IgD-negative memory B cell (primary cell): Measurements from ENCODE around the gene TMEM41A. TPM values are rescaled to one million over a fixed set of nuclear protein-coding genes. Genes with fewer than 3 reads are reported as not detected.

Experiments
- H3K27ac Mint-ChIP-seq, 3 donors: one replicate each; pipeline ENCODE4 v1.8.0; 2020 to 2022; ENCODE audit warnings: mild to moderate bottlenecking in 3 of 3, mixed read lengths in 3 of 3, moderate library complexity in 1 of 3
- H3K27me3 Mint-ChIP-seq: one replicate; pipeline ENCODE4 v1.8.0; 2021; ENCODE audit warnings: mixed read lengths
- H3K36me3 Mint-ChIP-seq: one replicate; pipeline ENCODE4 v1.8.0; 2020; ENCODE audit warnings: mild to moderate bottlenecking, mixed read lengths
- H3K4me1 Mint-ChIP-seq, 3 donors: one replicate each; pipeline ENCODE4 v1.8.0; 2020 to 2022; ENCODE audit warnings: mixed read lengths in 3 of 3, mild to moderate bottlenecking in 1 of 3
- H3K4me3 Mint-ChIP-seq, 4 donors: one replicate each; pipeline ENCODE4 v1.8.0; 2020 to 2022; ENCODE audit warnings: mild to moderate bottlenecking in 4 of 4, mixed read lengths in 4 of 4, moderate library complexity in 3 of 4
- H3K9me3 Mint-ChIP-seq, 3 donors: one replicate each; pipeline ENCODE4 v1.8.0; 2020 to 2021; ENCODE audit warnings: mixed read lengths in 3 of 3, mild to moderate bottlenecking in 1 of 3
- polyA plus RNA-seq: library from polyadenylated mRNA; unstranded; fragments of 300-500 nt; fragmentation: Illumina TruSeq; gene quantifications from one replicate; pipeline ENCODE4 v1.2.3, GENCODE V29; 2021

Gene TMEM41A
- 19.4 TPM for polyA plus RNA-seq

DNA sequence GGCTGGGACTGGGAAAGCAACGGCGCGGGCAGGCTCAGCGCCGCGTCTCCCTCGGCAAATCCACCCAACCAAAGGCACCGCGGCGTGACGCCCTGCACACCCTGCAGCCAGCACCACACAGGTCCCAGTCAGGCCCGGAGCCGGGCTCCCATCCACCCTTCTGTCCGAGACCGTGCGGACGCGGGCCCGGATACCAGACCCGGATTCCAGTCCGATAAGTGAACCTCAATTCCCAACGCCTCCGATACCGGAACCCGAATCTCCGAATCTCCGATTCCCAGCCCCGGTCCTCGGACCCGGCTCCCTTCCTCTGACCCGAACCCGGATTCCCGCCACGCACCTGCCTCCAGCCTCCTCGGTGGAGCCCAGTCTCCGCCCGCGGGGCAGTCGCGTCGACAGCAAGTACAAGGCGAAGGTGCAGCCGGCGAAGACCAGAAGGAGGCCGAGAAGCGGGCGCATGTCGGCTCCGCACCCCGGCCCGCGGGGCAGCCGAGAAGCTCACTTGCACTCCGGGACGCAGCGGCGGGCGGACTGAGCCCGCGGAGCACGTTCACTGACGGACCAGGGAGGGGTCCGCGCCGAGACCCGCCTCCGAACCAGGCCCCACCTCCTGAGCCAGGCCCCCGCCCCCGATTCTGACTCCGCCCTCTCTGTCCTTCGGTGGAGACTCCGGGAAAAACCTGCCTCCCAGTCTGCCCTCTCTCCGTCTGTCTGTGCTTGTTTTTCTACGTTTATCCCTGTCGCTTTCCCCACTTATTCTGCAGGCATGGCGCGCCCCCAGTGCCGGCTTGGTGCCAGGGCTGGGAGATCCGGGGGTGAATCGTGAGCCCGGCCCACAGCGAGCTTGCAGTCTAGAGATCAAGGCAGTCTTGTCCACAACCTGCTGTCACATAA, at the start of gene TMEM41A:
TSS of gene TMEM41A (minus strand) at position 533 of the 894 bp plus-strand sequence. CDS start at position 459, 74 bp downstream.
- Mint-ChIP-seq H3K4me3 (peak within 1 kb of the TSS; percentile 91 to 98 (median 94)), H3K27me3 (peaks cover 6% of the 10 kb centered on the region), H3K27ac (peak within 1 kb of the TSS; percentile 83 to 94 (median 87)), H3K9me3 (no peaks in the 10 kb centered on the region), H3K4me1 (peaks cover 0 to 11% (median 7%) of the 10 kb centered on the region in 3 donors), H3K36me3 (peaks cover 7% of the 10 kb centered on the region)

GRCh38 chr3:185540695-185541094, 41.9 kb upstream of the TMEM41A start:
- Mint-ChIP-seq H3K4me3 (no peak overlapping the region), H3K4me1 (peaks cover 6 to 11% (median 6%) of the 10 kb centered on the region in 3 donors), H3K27ac (no peak overlapping the region), H3K27me3 (no peaks in the 10 kb centered on the region), H3K36me3 (peaks cover 3% of the 10 kb centered on the region), H3K9me3 (no peaks in the 10 kb centered on the region)

GRCh38 chr3:185539934-185540333, 41.1 kb upstream of the TMEM41A start:
- H3K27me3 Mint-ChIP-seq, result no peaks in the 10 kb centered on the region
- peaks cover 6 to 11% (median 6%) of the 10 kb centered on the region in 3 donors for H3K4me1 Mint-ChIP-seq
- no peak overlapping the region for H3K4me3 Mint-ChIP-seq
- no peak overlapping the region for H3K27ac Mint-ChIP-seq
- peaks cover 3% of the 10 kb centered on the region for H3K36me3 Mint-ChIP-seq
- H3K9me3 Mint-ChIP-seq, result no peaks in the 10 kb centered on the region

- peaks cover 6 to 11% (median 6%) of the 10 kb centered on the region in 3 donors for H3K4me1 Mint-ChIP-seq
- H3K9me3 Mint-ChIP-seq, result no peaks in the 10 kb centered on the region
- H3K4me3 Mint-ChIP-seq, result peak overlapping the region in 3 of 4 donors; percentile 49 to 84 (median 50)
- no peaks in the 10 kb centered on the region for H3K27me3 Mint-ChIP-seq
- peak overlapping the region in 1 of 3 donors; percentile 82 for H3K27ac Mint-ChIP-seq
- H3K36me3 Mint-ChIP-seq, result peaks cover under 1% of the 10 kb centered on the region
These were observed 38.6 kb upstream of the TMEM41A start for GRCh38 chr3:185537369-185537970.

DNA sequence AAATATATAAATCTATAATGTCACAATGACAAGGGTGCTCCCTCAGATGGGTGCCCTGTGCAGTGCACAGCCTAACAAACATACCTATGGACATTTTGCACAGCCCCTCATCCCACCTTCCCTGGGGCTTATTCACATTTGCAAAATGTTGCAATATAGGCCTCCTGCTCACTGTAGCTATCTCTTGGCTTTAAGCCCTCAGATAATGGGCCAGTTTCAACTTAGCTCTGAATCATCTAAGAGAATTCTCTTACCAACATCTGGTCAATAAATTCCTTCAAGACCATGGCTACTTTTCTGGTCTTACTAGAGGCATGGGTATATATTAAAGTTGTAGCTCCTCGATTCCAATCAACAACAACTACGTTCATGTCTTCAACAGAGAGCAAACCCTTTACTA, 35.7 kb upstream of the TMEM41A start:
- Mint-ChIP-seq H3K4me1 (peaks cover 6 to 11% (median 6%) of the 10 kb centered on the region in 3 donors), H3K9me3 (no peaks in the 10 kb centered on the region), H3K27ac (no peak overlapping the region), H3K36me3 (peaks cover 1% of the 10 kb centered on the region), H3K27me3 (no peaks in the 10 kb centered on the region), H3K4me3 (no peak overlapping the region)

DNA sequence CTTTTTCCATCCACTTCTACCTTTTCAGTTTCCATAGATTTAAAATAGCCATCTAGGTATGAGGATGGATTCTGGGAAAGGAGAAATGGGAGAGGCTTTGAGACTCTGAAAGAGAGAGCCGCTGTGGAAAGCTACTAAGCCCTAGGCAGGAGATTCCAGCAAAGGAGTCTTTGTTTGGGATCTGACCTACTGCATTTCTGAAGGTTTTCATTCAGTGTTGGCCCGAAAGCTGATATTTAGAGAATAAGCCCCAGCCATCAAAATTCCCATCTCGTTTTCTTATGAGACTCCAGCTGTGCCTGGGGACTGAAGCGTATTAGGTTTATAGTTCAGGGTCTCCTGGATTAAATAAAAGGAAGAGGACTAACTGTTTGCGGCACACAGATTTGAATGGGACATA, 34.1 kb upstream of the TMEM41A start:
- H3K27me3 Mint-ChIP-seq, result peaks cover 1% of the 10 kb centered on the region
- H3K27ac Mint-ChIP-seq, result no peak overlapping the region
- peaks cover 6 to 11% (median 6%) of the 10 kb centered on the region in 3 donors for H3K4me1 Mint-ChIP-seq
- peaks cover 1% of the 10 kb centered on the region for H3K36me3 Mint-ChIP-seq
- H3K9me3 Mint-ChIP-seq, result no peaks in the 10 kb centered on the region
- H3K4me3 Mint-ChIP-seq, result no peak overlapping the region

GRCh38 chr3:185530856-185531255, 32.0 kb upstream of the TMEM41A start:
- H3K4me1 Mint-ChIP-seq, result peaks cover 0 to under 1% (median 0%) of the 10 kb centered on the region in 3 donors
- no peaks in the 10 kb centered on the region for H3K9me3 Mint-ChIP-seq
- H3K27ac Mint-ChIP-seq, result no peak overlapping the region
- peaks cover 4% of the 10 kb centered on the region for H3K27me3 Mint-ChIP-seq
- no peak overlapping the region for H3K4me3 Mint-ChIP-seq
- H3K36me3 Mint-ChIP-seq, result peaks cover 1% of the 10 kb centered on the region

- H3K27me3 Mint-ChIP-seq, result peaks cover 4% of the 10 kb centered on the region
- no peaks in the 10 kb centered on the region for H3K4me1 Mint-ChIP-seq
- no peak overlapping the region for H3K4me3 Mint-ChIP-seq
- H3K9me3 Mint-ChIP-seq, result no peaks in the 10 kb centered on the region
- H3K27ac Mint-ChIP-seq, result no peak overlapping the region
- H3K36me3 Mint-ChIP-seq, result peaks cover 1% of the 10 kb centered on the region
These were observed 29.7 kb upstream of the TMEM41A start for GRCh38 chr3:185528532-185528931.

GRCh38 chr3:185527364-185527763, 28.5 kb upstream of the TMEM41A start:
- H3K9me3 Mint-ChIP-seq, result no peaks in the 10 kb centered on the region
- H3K4me3 Mint-ChIP-seq, result no peak overlapping the region
- no peaks in the 10 kb centered on the region for H3K4me1 Mint-ChIP-seq
- peaks cover 1% of the 10 kb centered on the region for H3K36me3 Mint-ChIP-seq
- H3K27me3 Mint-ChIP-seq, result peaks cover 4% of the 10 kb centered on the region
- H3K27ac Mint-ChIP-seq, result no peak overlapping the region

GRCh38 chr3:185526349-185526951, 27.6 kb upstream of the TMEM41A start:
- Mint-ChIP-seq H3K4me1 (no peaks in the 10 kb centered on the region), H3K4me3 (no peak overlapping the region), H3K27ac (no peak overlapping the region), H3K9me3 (no peaks in the 10 kb centered on the region), H3K36me3 (peaks cover 1% of the 10 kb centered on the region), H3K27me3 (peaks cover 4% of the 10 kb centered on the region)

- no peaks in the 10 kb centered on the region for H3K9me3 Mint-ChIP-seq
- peaks cover 2% of the 10 kb centered on the region for H3K27me3 Mint-ChIP-seq
- H3K36me3 Mint-ChIP-seq, result peaks cover 2% of the 10 kb centered on the region
- H3K4me1 Mint-ChIP-seq, result no peaks in the 10 kb centered on the region
- H3K4me3 Mint-ChIP-seq, result no peak overlapping the region
- H3K27ac Mint-ChIP-seq, result no peak overlapping the region
These were observed 22.7 kb upstream of the TMEM41A start for GRCh38 chr3:185521349-185522138.

GRCh38 chr3:185519021-185519420, 20.2 kb upstream of the TMEM41A start:
- no peaks in the 10 kb centered on the region for H3K9me3 Mint-ChIP-seq
- peaks cover 2% of the 10 kb centered on the region for H3K36me3 Mint-ChIP-seq
- H3K4me3 Mint-ChIP-seq, result no peak overlapping the region
- no peak overlapping the region for H3K27ac Mint-ChIP-seq
- peaks cover 3% of the 10 kb centered on the region for H3K27me3 Mint-ChIP-seq
- H3K4me1 Mint-ChIP-seq, result no peaks in the 10 kb centered on the region

DNA sequence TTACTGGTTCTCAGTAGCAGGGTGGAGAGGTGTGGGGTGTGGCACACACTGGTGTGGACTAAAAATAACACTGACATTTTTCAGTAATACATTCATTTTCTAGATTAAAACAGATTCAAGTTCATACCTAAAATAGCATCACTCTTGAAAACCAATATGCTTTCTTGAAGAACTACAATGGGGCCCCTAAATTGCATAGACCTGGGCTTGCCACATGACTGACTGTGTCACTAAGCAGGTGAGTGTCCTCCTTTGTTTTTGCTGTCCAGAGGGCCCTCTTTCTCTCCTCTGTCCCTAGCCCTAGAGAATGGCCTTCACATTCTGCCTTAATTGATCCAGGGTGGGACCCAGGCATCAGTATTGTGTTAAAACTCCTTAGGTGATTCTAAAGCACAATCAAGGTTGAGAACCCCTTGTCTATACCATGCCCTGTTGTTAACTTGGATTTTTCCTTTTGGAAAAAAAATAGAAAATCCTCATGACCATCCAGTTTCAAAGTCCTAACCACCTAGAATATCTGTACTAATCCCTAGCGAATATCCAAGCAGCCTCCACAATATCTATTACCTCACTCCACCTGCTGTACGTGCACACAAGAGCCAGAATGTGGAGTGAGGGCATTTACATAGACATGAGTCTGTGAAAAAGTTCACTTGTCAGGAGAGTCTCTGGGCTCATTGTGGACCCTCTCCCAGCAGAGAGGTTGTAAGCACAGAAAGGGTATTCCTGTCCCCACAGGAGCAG, 18.7 kb upstream of the TMEM41A start:
- H3K9me3 Mint-ChIP-seq, result no peaks in the 10 kb centered on the region
- H3K36me3 Mint-ChIP-seq, result peaks cover 2% of the 10 kb centered on the region
- peaks cover 3% of the 10 kb centered on the region for H3K27me3 Mint-ChIP-seq
- no peak overlapping the region for H3K4me3 Mint-ChIP-seq
- no peak overlapping the region for H3K27ac Mint-ChIP-seq
- H3K4me1 Mint-ChIP-seq, result no peaks in the 10 kb centered on the region

- Mint-ChIP-seq H3K36me3 (no peaks in the 10 kb centered on the region), H3K27me3 (peaks cover 3% of the 10 kb centered on the region), H3K4me1 (no peaks in the 10 kb centered on the region), H3K9me3 (no peaks in the 10 kb centered on the region), H3K4me3 (no peak overlapping the region), H3K27ac (no peak overlapping the region)
These were observed 12.9 kb upstream of the TMEM41A start for GRCh38 chr3:185511711-185512110.
